SK-N-SH treated with all-trans-retinoic acid at 6 μM for 48 hours (cell line): ENCODE data around the gene GSTA1.
"Not testable (repeated sequence)": the region's sequence is repeated elsewhere in the genome, so short reads cannot be mapped to it uniquely, and the experiment has no call there.

Experiments
- ATAC-seq: fragments of 200-7000 bp; cut with Tn5 transposase; 3 replicates; pipeline ENCODE4 v1.9.1; 2020; ENCODE audit warnings: mild to moderate bottlenecking, moderate library complexity
- ARNTL ChIP-seq: fragments of 450-650 bp; formaldehyde crosslinking; IDR thresholded peaks from 2 replicates; pipeline ENCODE4 v1.5.0; 2020; ENCODE audit warnings: low read depth, mild to moderate bottlenecking, moderate library complexity, borderline replicate concordance
- BACH2 ChIP-seq: fragments of 250-450 bp; sonication (Bioruptor Pico); IDR thresholded peaks from 2 replicates; pipeline ENCODE4 v1.9.0; 2021; ENCODE audit warnings: mild to moderate bottlenecking, borderline replicate concordance
- CSDC2 ChIP-seq: fragments of 250-450 bp; sonication (Bioruptor Pico); IDR thresholded peaks from 2 replicates; pipeline ENCODE4 v1.5.0; 2020; ENCODE audit warnings: mild to moderate bottlenecking, moderate library complexity
- CSRNP3 ChIP-seq: fragments of 250-450 bp; sonication (Bioruptor Pico); IDR thresholded peaks from 2 replicates; pipeline ENCODE4 v1.5.1; 2021; ENCODE audit warnings: mild to moderate bottlenecking, moderate library complexity
- ESRRG ChIP-seq: fragments of 250-450 bp; sonication (Bioruptor Pico); IDR thresholded peaks from 2 replicates; pipeline ENCODE4 v1.6.1; 2021; ENCODE audit warnings: mild to moderate bottlenecking
- GLIS3 ChIP-seq: fragments of 250-450 bp; sonication (Bioruptor Pico); IDR thresholded peaks from 2 replicates; pipeline ENCODE4 v1.5.0; 2020; ENCODE audit warnings: mild to moderate bottlenecking, moderate library complexity
- ISL1 ChIP-seq: fragments of 250-450 bp; sonication (Bioruptor Pico); IDR thresholded peaks from 2 replicates; pipeline ENCODE4 v2.1.2; 2022; ENCODE audit warnings: mild to moderate bottlenecking, moderate library complexity
- OSR1 ChIP-seq: fragments of 250-450 bp; sonication (Bioruptor Pico); IDR thresholded peaks from 2 replicates; pipeline ENCODE4 v1.8.0; 2022; ENCODE audit warnings: moderate library complexity, mild to moderate bottlenecking, inconsistent platforms
- PATZ1 ChIP-seq: fragments of 250-450 bp; sonication (Bioruptor Pico); IDR thresholded peaks from 2 replicates; pipeline ENCODE4 v1.8.0; 2020; ENCODE audit warnings: mild to moderate bottlenecking, moderate library complexity, borderline replicate concordance
- POU6F1 ChIP-seq: fragments of 250-450 bp; sonication (Bioruptor Pico); IDR thresholded peaks from 2 replicates; pipeline ENCODE4 v1.8.0; 2021; ENCODE audit warnings: low read depth, mild to moderate bottlenecking, moderate library complexity, borderline replicate concordance
- RARB ChIP-seq: fragments of 250-450 bp; sonication (Bioruptor Pico); IDR thresholded peaks from 2 replicates; pipeline ENCODE4 v1.8.0; 2021; ENCODE audit warnings: mild to moderate bottlenecking, moderate library complexity
- SNAI2 ChIP-seq: fragments of 250-450 bp; sonication (Bioruptor Pico); IDR thresholded peaks from 2 replicates; pipeline ENCODE4 v1.5.0; 2020; ENCODE audit warnings: mild to moderate bottlenecking, moderate library complexity
- TCF4 ChIP-seq: fragments of 250-450 bp; sonication (Bioruptor Pico); IDR thresholded peaks from 2 replicates; pipeline ENCODE4 v1.8.0; 2021; ENCODE audit warnings: mild to moderate bottlenecking, moderate library complexity, borderline replicate concordance
- TOX ChIP-seq: fragments of 250-450 bp; sonication (Bioruptor Pico); IDR thresholded peaks from 2 replicates; pipeline ENCODE4 v1.8.0; 2021; ENCODE audit warnings: mild to moderate bottlenecking, moderate library complexity, borderline replicate concordance
- TSHZ2 ChIP-seq: fragments of 250-450 bp; sonication (Bioruptor Pico); IDR thresholded peaks from 2 replicates; pipeline ENCODE4 v1.5.0; 2020; ENCODE audit warnings: mild to moderate bottlenecking, moderate library complexity
- ZC3H10 ChIP-seq: fragments of 250-450 bp; sonication (Bioruptor Pico); IDR thresholded peaks from 2 replicates; pipeline ENCODE4 v1.5.1; 2021; ENCODE audit warnings: mild to moderate bottlenecking, moderate library complexity
- ZFP3 ChIP-seq: fragments of 250-450 bp; sonication (Bioruptor Pico); IDR thresholded peaks from 2 replicates; pipeline ENCODE4 v1.5.0; 2020; ENCODE audit warnings: mild to moderate bottlenecking, moderate library complexity
- ZFP30 ChIP-seq: fragments of 450-650 bp; formaldehyde crosslinking; IDR thresholded peaks from 2 replicates; pipeline ENCODE4 v1.5.0; 2022; ENCODE audit warnings: mild to moderate bottlenecking, moderate library complexity
- ZNF565 ChIP-seq: fragments of 450-650 bp; formaldehyde crosslinking; conservative IDR thresholded peaks from 2 replicates; pipeline ENCODE4 v1.5.0; 2020; ENCODE audit warnings: low read depth, mild to moderate bottlenecking, moderate library complexity
- ZNF70 ChIP-seq: fragments of 450-650 bp; formaldehyde crosslinking; IDR thresholded peaks from 2 replicates; pipeline ENCODE4 v1.5.0; 2020; ENCODE audit warnings: mild to moderate bottlenecking, moderate library complexity
- TF ChIP-seq, protein P1 (sequence below): fragments of 250-450 bp; sonication (Bioruptor Pico); IDR thresholded peaks from 2 replicates; pipeline ENCODE4 v1.5.1; 2020; ENCODE audit warnings: low read depth, mild to moderate bottlenecking, moderate library complexity

Gene GSTA1

DNA sequence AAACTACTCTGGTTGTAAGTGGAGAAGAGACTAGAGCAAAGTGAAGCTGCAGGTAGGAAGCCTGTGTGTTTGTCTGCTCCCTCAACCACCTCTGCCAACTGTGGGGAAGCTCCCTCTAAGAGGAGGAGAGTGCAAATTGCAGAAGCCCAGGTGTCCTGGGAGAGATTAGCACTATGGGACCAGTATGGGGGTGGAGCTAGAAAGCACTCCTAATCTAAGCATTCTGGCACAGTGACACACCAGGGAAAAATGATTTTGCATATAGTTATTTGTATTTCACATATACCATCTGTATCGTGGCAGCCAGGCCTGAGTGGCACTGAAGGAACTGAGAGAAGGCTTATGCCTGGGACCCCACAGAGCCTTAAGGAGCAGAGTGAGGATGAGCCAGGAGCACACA lies 12.8 kb downstream of the GSTA1 start:
- ATAC-seq, result no peak
- no peak for TF ChIP-seq ZFP3 (CRISPR knock-in tag)
- no peak for TF ChIP-seq SNAI2 (CRISPR knock-in tag)
- no peak for TF ChIP-seq RARB
- TF ChIP-seq ARNTL (CRISPR knock-in tag), result no peak
- TF ChIP-seq OSR1 (CRISPR knock-in tag), result no peak
- TF ChIP-seq TCF4 (CRISPR knock-in tag), result no peak
- no peak for TF ChIP-seq ZFP30 (CRISPR knock-in tag)
- TF ChIP-seq PATZ1 (CRISPR knock-in tag), result no peak
- TF ChIP-seq CSRNP3, result no peak
- no peak for TF ChIP-seq ZNF70 (CRISPR knock-in tag)
- TF ChIP-seq ISL1 (CRISPR knock-in tag), result no peak
- no peak for TF ChIP-seq BACH2 (CRISPR knock-in tag)

- not testable (repeated sequence) for ATAC-seq
Observed at GRCh38 chr6:52789658-52790057, 14.0 kb downstream of the GSTA1 start.

GRCh38 chr6:52788478-52788877 lies 15.1 kb downstream of the GSTA1 start:
- ATAC-seq, result no peak
- TF ChIP-seq TCF4 (CRISPR knock-in tag), result no peak
- no peak for TF ChIP-seq ZNF70 (CRISPR knock-in tag)
- no peak for TF ChIP-seq ZNF565 (CRISPR knock-in tag)

DNA sequence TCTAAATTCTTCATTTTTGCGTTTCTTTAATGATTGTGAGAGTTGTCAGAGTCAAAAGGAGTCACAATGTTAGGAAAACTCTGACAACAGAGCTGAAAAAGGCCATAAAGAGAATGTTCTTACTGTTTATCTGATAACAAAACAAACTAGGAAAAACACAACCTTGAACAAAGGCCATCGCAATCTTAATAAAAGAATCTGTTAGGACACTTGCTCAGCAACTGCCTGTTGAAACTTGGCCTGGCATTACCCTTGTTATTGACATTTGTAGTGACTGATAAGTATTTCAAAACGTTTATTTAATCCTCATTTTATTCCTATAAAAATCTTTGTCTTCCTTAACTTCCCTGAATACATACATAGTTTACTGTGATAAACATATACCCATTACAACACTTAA lies 15.7 kb downstream of the GSTA1 start:
- TF ChIP-seq CSDC2 (CRISPR knock-in tag) (no peak), ZNF70 (CRISPR knock-in tag) (no peak), ESRRG (CRISPR knock-in tag) (no peak), OSR1 (CRISPR knock-in tag) (no peak), SNAI2 (CRISPR knock-in tag) (no peak), PATZ1 (CRISPR knock-in tag) (no peak), ZFP3 (CRISPR knock-in tag) (no peak), TCF4 (CRISPR knock-in tag) (no peak), POU6F1 (CRISPR knock-in tag) (no peak), ARNTL (CRISPR knock-in tag) (no peak), TOX (CRISPR knock-in tag) (no peak)
- ATAC-seq, result no peak

DNA sequence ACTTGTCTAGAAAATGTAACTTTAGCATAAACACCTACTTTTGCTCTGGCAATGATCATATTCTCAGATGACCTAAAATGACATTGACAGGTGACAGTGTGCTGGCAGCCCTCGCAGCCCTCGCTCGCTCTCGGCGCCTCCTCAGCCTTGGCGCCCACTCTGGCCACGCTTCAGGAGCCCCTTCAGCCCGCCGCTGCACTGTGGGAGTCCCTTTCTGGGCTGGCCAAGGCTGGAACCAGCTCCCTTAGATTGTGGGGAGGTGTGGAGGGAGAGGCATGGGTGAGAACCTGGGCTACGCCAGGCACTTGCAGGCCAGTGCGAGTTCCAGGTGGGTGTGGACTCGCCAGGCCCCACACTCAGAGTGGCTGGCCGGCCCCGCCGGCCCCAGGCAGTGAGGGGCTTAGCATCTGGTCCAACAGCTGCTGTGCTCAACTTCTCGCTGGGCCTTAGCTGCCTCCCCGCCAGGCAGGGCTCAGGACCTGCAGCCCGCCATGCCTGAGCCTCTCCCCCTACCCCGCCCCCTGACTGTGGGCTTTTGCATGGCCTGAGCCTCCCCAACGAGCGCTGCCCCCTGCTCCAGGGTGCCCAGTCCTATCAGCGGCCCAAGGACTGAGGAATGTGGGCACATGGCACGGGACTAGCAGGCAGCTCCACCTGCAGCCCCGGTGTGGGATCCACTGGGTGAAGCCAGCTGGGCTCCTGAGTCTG lies 17.2 kb downstream of the GSTA1 start:
- ATAC-seq, result no peak
- TF ChIP-seq CSDC2 (CRISPR knock-in tag), result no peak
- TF ChIP-seq ZC3H10 (CRISPR knock-in tag), result no peak
- no peak for TF ChIP-seq PATZ1 (CRISPR knock-in tag)
- TF ChIP-seq ESRRG (CRISPR knock-in tag), result no peak
- no peak for TF ChIP-seq ZFP30 (CRISPR knock-in tag)
- no peak for TF ChIP-seq GLIS3 (CRISPR knock-in tag)
- TF ChIP-seq, protein P1, sequence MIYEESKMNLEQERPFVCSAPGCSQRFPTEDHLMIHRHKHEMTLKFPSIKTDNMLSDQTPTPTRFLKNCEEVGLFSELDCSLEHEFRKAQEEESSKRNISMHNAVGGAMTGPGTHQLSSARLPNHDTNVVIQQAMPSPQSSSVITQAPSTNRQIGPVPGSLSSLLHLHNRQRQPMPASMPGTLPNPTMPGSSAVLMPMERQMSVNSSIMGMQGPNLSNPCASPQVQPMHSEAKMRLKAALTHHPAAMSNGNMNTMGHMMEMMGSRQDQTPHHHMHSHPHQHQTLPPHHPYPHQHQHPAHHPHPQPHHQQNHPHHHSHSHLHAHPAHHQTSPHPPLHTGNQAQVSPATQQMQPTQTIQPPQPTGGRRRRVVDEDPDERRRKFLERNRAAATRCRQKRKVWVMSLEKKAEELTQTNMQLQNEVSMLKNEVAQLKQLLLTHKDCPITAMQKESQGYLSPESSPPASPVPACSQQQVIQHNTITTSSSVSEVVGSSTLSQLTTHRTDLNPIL, result no peak
- TF ChIP-seq TSHZ2 (CRISPR knock-in tag), result no peak
